K562 (cell line): ENCODE results near the gene EGLN3.

Experiments
- CHD1 ChIP-seq: fragments of 200-600 bp; sonication (generic); IDR thresholded peaks from one replicate; pipeline ENCODE4 v1.6.1; 2012; ENCODE audit warnings: mild to moderate bottlenecking, moderate library complexity, low read length, inconsistent platforms
- EP300 ChIP-seq: IDR thresholded peaks from 2 replicates; pipeline ENCODE4 v1.6.1; 2012; ENCODE audit warnings: low read length, improper control_type of control experiment
- ZBTB7A ChIP-seq: IDR thresholded peaks from 2 replicates; pipeline ENCODE4 v1.6.1; 2011; ENCODE audit warnings: low read depth, mild to moderate bottlenecking, low read length, moderate library complexity, borderline replicate concordance; ENCODE audit not compliant: control insufficient read depth
- ZZZ3 ChIP-seq: fragments of 450-650 bp; IDR thresholded peaks from 2 replicates; pipeline ENCODE4 v1.6.1; 2016; ENCODE audit warnings: antibody characterized with exemption, mild to moderate bottlenecking, moderate library complexity

DNA sequence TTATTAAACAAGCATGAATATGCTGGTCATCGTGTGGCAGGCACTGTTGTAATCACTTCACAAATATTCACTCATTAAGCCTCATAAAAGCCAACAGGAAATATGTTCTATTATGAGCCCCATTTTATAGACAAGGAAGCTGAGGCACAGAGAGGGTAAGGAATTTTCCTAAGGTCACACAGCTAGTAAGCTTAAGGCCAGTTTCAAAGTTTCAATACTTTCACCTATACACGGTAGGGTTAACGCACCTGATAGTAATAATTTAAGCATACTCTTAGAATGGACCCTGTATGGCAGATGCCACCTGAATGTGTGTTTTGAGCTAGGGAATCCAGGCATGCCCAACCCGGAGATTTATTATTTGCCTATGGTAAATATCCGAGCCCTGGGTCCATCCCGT, 39.8 kb downstream of the EGLN3 start:
- TF ChIP-seq ZZZ3 (no peak), EP300 (no peak), CHD1 (no peak), ZBTB7A (no peak)
